Activated naive CD8-positive, alpha-beta T cell (primary cell): ENCODE results near the gene C19orf67.
A peak's percentile ranks its signal among the peaks of the same experiment; 100 is the strongest.
"Not testable (repeated sequence)": the region's sequence is repeated elsewhere in the genome, so short reads cannot be mapped to it uniquely, and the experiment has no call there.

Source experiments
- H3K27ac Mint-ChIP-seq: one replicate; pipeline ENCODE4 v1.8.0; 2021; ENCODE audit warnings: mixed read lengths
- H3K27me3 Mint-ChIP-seq: one replicate; pipeline ENCODE4 v1.8.0; 2021; ENCODE audit warnings: mixed read lengths
- H3K36me3 Mint-ChIP-seq: one replicate; pipeline ENCODE4 v1.8.0; 2021; ENCODE audit warnings: mixed read lengths
- H3K4me1 Mint-ChIP-seq: one replicate; pipeline ENCODE4 v1.8.0; 2021; ENCODE audit warnings: low read depth, mixed read lengths
- H3K4me3 Mint-ChIP-seq: one replicate; pipeline ENCODE4 v1.8.0; 2021; ENCODE audit warnings: mild to moderate bottlenecking, mixed read lengths
- H3K9me3 Mint-ChIP-seq: one replicate; pipeline ENCODE4 v1.8.0; 2021; ENCODE audit warnings: low read depth, mixed read lengths

Gene C19orf67

DNA sequence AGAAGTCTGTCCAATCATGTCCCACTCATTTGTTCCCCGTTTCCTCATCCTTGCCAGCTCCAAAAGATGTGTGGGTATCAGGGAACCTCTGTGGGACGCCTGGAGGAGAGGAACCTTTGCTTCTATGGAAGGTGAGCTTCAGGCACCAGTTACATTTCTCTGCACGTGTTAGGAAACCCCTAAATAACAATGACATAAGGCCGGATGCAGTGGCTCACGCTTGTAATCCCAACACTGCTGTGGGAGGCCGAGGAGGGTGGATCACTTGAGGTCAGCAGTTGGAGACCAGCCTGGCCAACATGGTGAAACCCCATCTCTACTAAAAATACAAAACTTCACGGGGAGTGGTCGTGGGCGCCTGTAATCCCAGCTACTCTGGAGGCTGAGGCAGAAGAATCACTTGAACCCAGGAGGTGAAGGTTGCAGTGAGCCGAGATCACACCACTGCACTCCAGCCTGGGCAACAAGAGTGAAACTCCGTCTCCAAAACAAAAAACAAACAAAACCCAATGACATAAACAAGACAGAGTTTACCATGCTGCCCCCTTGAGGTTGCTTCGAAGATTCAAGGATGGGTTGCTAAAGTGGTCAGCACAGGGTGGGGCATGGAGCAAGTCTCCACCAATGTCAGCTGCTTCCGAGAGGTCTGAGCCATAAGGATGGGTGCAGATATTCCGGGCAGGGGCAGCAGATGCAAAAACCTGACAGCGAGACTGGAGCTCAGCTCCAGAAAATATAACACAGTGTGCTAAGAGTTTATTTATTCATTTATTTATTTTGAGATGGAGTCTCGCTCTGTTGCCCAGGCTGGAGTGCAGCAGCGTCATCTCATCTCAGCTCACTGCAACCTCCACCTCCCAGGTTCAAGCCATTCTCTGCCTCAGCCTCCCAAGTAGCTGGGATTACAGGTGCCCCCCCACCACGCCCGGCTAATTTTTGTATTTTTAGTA lies 42.6 kb downstream of the C19orf67 start:
- H3K4me3 Mint-ChIP-seq, H3K27me3 Mint-ChIP-seq, H3K36me3 Mint-ChIP-seq, H3K4me1 Mint-ChIP-seq, H3K9me3 Mint-ChIP-seq: not testable (repeated sequence)
- peak overlapping the region; percentile 64 for H3K27ac Mint-ChIP-seq

DNA sequence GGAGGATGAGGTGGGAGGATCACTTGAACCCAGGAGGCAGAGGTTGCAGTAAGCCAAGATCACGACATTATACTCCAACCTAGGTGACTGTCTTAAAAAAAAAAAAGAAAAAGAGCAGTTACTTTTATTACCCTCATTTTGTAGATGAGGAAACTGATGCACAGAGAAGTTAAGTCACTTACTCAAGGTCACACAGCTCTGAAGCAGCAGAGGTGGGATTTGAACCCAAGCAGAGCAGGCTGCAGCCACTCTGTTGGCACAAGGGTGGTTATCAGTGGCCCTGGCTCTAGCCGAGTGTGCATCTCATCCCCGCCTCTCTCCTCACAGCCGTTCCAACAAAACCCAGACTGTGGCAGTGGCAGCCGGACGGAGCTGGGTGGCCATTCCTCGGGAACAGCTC lies 46.4 kb downstream of the C19orf67 start:
- Mint-ChIP-seq H3K27ac (no peak overlapping the region), H3K4me1 (peaks cover 14% of the 10 kb centered on the region), H3K36me3 (peaks cover 2% of the 10 kb centered on the region), H3K9me3 (no peaks in the 10 kb centered on the region), H3K27me3 (no peaks in the 10 kb centered on the region), H3K4me3 (no peak overlapping the region)

DNA sequence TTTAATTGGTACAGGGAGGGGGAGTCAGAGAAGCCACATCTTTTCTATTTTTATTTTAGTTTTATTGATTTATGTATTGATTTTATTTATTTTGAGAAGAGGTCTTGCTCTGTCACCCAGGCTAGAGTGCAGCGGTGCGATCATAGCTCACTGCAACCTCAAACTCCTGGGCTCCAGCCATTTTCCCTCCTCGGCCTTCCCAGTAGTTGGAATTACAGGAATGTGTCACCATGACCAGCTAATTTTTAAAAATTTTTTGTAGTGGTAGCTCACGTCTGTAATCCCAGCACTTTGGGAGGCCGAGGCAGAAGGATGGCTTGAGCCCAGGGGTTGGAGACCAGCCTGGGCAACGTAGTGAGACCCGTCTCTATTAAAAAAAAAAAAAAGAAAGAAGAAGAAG lies 49.9 kb downstream of the C19orf67 start:
- Mint-ChIP-seq H3K36me3 (peaks cover 3% of the 10 kb centered on the region), H3K27ac (no peak overlapping the region)

GRCh38 chr19:14035159-14035558 lies 50.4 kb downstream of the C19orf67 start:
- not testable (repeated sequence) for H3K27me3 Mint-ChIP-seq, H3K36me3 Mint-ChIP-seq, H3K9me3 Mint-ChIP-seq, H3K4me3 Mint-ChIP-seq, H3K27ac Mint-ChIP-seq
- peaks cover 27% of the 10 kb centered on the region for H3K4me1 Mint-ChIP-seq

More for the DNA sequence above, 49.9 kb downstream of the C19orf67 start:
- H3K4me3 Mint-ChIP-seq = no peak overlapping the region
- peaks cover 25% of the 10 kb centered on the region for H3K4me1 Mint-ChIP-seq
- no peaks in the 10 kb centered on the region for H3K9me3 Mint-ChIP-seq
- no peaks in the 10 kb centered on the region for H3K27me3 Mint-ChIP-seq

GRCh38 chr19:14033946-14034345 lies 51.6 kb downstream of the C19orf67 start:
- peaks cover 3% of the 10 kb centered on the region for H3K36me3 Mint-ChIP-seq
- peaks cover 29% of the 10 kb centered on the region for H3K4me1 Mint-ChIP-seq
- H3K27ac Mint-ChIP-seq = peak overlapping the region; percentile 90
- H3K27me3 Mint-ChIP-seq = no peaks in the 10 kb centered on the region
- no peaks in the 10 kb centered on the region for H3K9me3 Mint-ChIP-seq
- H3K4me3 Mint-ChIP-seq = peak overlapping the region; percentile 80

- H3K4me1 Mint-ChIP-seq = peaks cover 27% of the 10 kb centered on the region
These were observed 53.7 kb downstream of the C19orf67 start, which contains the start of gene IL27RA for GRCh38 chr19:14031719-14032480. IL27RA (plus strand) TSS chr19:14031762; CDS start chr19:14031873, 111 bp downstream.

More at GRCh38 chr19:14031719-14032480, 53.7 kb downstream of the C19orf67 start, which contains the start of gene IL27RA:
- peaks cover 3% of the 10 kb centered on the region for H3K36me3 Mint-ChIP-seq
- no peaks in the 10 kb centered on the region for H3K27me3 Mint-ChIP-seq
- peak within 1 kb of the TSS; percentile 92 for H3K4me3 Mint-ChIP-seq
- no peaks in the 10 kb centered on the region for H3K9me3 Mint-ChIP-seq
- H3K27ac Mint-ChIP-seq = peak within 1 kb of the TSS; percentile 88
